Tongue (tissue), 2 donors: Measurements from ENCODE around the gene HES5. TPM values are rescaled to one million over a fixed set of nuclear protein-coding genes. Genes with fewer than 3 reads are reported as not detected.

Source experiments
- DNase-seq: peaks from one replicate; pipeline ENCODE4 v3.0.0-alpha.2; 2015
- total RNA-seq: library from RNA; depleted of rRNA; stranded (reverse); fragments of >200 nt; gene quantifications from one replicate; pipeline ENCODE4 v1.2.3, GENCODE V29; 2014

Gene HES5
- total RNA-seq, 1 donor from 2014 or later = 2.8 TPM

- no peak for DNase-seq
These were observed 30.0 kb downstream of the HES5 start for GRCh38 chr1:2499986-2500596.

- no peak for DNase-seq
These were observed 30.8 kb downstream of the HES5 start for GRCh38 chr1:2499260-2499659.

GRCh38 chr1:2498648-2499047 lies 31.4 kb downstream of the HES5 start:
- DNase-seq = no peak

- no peak for DNase-seq
These were observed 32.2 kb downstream of the HES5 start for GRCh38 chr1:2497891-2498290.

- DNase-seq = no peak
These were observed 33.3 kb downstream of the HES5 start for GRCh38 chr1:2496746-2497145.

- DNase-seq = no peak
These were observed 33.9 kb downstream of the HES5 start for GRCh38 chr1:2496087-2496622.

GRCh38 chr1:2495546-2495945 lies 34.5 kb downstream of the HES5 start:
- DNase-seq = no peak

- no peak for DNase-seq
These were observed 35.0 kb downstream of the HES5 start for GRCh38 chr1:2495026-2495425.

GRCh38 chr1:2494323-2494693 lies 35.8 kb downstream of the HES5 start:
- no peak for DNase-seq

- DNase-seq = no peak
These were observed 36.3 kb downstream of the HES5 start for GRCh38 chr1:2493691-2494322.

- DNase-seq = no peak
These were observed 36.8 kb downstream of the HES5 start for GRCh38 chr1:2493218-2493617.

GRCh38 chr1:2492091-2492490 lies 38.0 kb downstream of the HES5 start:
- no peak for DNase-seq

GRCh38 chr1:2489615-2490014 lies 40.4 kb downstream of the HES5 start:
- no peak for DNase-seq

GRCh38 chr1:2488688-2489087 lies 41.4 kb downstream of the HES5 start:
- no peak for DNase-seq

- no peak for DNase-seq
These were observed 43.5 kb downstream of the HES5 start for GRCh38 chr1:2486558-2486957.

- no peak for DNase-seq
These were observed 44.0 kb downstream of the HES5 start for GRCh38 chr1:2486041-2486440.

- no peak for DNase-seq
These were observed 46.1 kb downstream of the HES5 start for GRCh38 chr1:2483970-2484369.

- DNase-seq = no peak
These were observed 47.0 kb downstream of the HES5 start for GRCh38 chr1:2483026-2483425.

- no peak for DNase-seq
These were observed 47.5 kb downstream of the HES5 start for GRCh38 chr1:2482588-2482987.

GRCh38 chr1:2481885-2482284 lies 48.2 kb downstream of the HES5 start:
- DNase-seq = no peak

- peak; percentile 81 for DNase-seq
These were observed 49.1 kb downstream of the HES5 start for GRCh38 chr1:2480986-2481364.

- no peak for DNase-seq
These were observed 49.7 kb downstream of the HES5 start for GRCh38 chr1:2480236-2480985.

GRCh38 chr1:2479618-2480017 lies 50.4 kb downstream of the HES5 start:
- DNase-seq = no peak

- no peak for DNase-seq
These were observed 50.9 kb downstream of the HES5 start for GRCh38 chr1:2479186-2479585.
